GM12864 (cell line): Measurements from ENCODE around the gene MPV17L2.
A peak's percentile ranks its signal among the peaks of the same experiment; 100 is the strongest.

Source experiments
- DNase-seq: peaks from one replicate; pipeline ENCODE4 v3.0.0-alpha.2; 2011; ENCODE audit warnings: low read depth
- H3K4me3 ChIP-seq: 2 replicates; pipeline ENCODE4 v1.5.1; 2011; ENCODE audit warnings: mild to moderate bottlenecking, low read depth, low read length, control low read depth
- TF ChIP-seq, protein P1 (sequence below): IDR thresholded peaks from 2 replicates; pipeline ENCODE4 v1.5.1; 2011; ENCODE audit warnings: low read depth, mild to moderate bottlenecking, moderate library complexity, low read length, control low read depth, inconsistent platforms; ENCODE audit errors: missing control alignments

MPV17L2 gene

DNA sequence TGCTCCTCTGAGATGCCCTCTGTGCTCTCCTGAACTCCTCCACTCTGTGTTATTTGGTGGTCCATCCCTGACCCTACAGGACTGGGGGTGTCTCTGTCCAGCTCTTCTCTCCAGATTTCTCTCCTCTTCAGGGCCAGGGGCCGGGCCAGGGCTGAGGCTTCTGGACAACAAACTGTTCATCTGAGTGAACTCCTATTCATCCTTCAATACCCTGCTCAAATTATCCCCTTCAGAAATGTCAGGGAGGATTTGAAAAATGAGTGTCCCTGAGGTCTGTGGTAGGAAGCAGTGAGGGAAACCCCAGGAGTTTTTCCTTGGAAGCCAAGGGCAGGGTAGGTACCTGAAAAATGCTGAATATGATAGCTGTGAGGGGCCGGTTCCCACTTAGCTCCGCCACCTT, 25.6 kb downstream of the MPV17L2 start:
- TF ChIP-seq, protein P1, sequence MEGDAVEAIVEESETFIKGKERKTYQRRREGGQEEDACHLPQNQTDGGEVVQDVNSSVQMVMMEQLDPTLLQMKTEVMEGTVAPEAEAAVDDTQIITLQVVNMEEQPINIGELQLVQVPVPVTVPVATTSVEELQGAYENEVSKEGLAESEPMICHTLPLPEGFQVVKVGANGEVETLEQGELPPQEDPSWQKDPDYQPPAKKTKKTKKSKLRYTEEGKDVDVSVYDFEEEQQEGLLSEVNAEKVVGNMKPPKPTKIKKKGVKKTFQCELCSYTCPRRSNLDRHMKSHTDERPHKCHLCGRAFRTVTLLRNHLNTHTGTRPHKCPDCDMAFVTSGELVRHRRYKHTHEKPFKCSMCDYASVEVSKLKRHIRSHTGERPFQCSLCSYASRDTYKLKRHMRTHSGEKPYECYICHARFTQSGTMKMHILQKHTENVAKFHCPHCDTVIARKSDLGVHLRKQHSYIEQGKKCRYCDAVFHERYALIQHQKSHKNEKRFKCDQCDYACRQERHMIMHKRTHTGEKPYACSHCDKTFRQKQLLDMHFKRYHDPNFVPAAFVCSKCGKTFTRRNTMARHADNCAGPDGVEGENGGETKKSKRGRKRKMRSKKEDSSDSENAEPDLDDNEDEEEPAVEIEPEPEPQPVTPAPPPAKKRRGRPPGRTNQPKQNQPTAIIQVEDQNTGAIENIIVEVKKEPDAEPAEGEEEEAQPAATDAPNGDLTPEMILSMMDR: no peak
- DNase-seq: no peak
- H3K4me3 ChIP-seq: no peak overlapping the region

DNA sequence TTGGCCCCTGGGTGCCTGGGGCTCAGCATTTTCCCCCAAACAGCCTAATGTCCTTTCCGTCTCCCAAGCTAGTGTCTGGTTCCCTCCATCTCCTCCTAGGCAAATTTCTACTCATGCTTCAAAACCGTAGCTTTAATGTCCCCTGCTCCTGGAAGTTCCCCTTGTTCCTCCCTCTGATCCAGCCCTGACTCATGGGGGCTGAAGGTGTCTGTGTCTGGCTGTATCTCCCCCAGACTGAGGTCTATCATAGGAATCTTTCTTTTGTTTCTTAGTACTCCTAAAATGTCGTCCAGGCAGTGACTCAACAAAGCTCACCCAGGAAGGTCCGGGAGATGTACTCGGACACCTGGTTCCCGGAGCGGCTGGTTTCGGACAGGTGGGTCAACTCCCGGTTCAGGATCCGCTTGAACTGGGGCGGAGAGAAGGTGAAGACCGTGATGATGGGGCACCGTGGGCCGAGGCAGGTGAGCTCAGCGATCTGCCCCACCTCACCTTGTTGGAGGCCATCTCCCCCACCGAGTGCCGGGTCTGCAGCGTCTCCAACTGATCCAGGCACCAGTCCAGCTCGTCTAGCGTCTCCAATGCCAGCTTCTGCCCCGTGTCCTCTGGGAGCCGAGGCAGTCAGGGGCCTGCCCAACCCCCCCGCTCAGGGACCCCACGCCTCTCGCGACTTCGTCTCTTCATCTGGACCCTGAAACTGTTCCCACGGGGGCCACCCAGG, 27.1 kb downstream of the MPV17L2 start:
- H3K4me3 ChIP-seq: no peak overlapping the region
- TF ChIP-seq, protein P1: no peak
- DNase-seq: no peak

DNA sequence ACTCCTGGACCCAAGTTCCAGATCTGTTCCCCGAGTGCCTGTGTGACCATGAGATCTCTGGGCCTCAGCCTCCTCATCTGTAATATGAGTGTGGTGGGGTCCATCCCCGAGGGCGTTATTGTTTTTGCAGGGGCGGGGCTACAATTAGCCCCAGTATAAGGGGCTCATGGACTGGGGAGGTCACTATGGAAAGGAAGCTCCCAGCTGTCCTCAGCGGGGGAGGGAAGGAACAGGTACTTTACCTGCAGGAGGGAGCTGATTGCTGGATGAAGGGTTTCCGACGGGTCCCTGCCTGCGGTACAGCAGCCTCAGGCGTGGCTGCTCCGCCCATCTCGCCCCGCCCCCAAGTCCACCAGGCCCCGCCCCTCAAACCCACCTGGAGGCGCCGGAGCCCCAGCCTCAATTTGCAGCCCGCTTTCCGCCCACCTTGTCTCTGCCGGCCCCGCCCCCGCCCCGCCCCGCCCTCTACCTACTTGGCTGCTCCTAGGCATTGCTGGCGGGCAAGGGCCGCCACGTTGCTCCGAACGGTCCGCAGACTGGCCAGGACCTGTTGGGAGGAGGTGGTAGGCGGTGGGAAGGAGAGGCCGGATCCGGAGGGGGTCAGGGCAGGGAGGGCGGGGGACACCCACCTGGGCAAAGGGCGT, 27.7 kb downstream of the MPV17L2 start:
- TF ChIP-seq, protein P1: no peak
- DNase-seq: no peak
- no peak overlapping the region for H3K4me3 ChIP-seq

DNA sequence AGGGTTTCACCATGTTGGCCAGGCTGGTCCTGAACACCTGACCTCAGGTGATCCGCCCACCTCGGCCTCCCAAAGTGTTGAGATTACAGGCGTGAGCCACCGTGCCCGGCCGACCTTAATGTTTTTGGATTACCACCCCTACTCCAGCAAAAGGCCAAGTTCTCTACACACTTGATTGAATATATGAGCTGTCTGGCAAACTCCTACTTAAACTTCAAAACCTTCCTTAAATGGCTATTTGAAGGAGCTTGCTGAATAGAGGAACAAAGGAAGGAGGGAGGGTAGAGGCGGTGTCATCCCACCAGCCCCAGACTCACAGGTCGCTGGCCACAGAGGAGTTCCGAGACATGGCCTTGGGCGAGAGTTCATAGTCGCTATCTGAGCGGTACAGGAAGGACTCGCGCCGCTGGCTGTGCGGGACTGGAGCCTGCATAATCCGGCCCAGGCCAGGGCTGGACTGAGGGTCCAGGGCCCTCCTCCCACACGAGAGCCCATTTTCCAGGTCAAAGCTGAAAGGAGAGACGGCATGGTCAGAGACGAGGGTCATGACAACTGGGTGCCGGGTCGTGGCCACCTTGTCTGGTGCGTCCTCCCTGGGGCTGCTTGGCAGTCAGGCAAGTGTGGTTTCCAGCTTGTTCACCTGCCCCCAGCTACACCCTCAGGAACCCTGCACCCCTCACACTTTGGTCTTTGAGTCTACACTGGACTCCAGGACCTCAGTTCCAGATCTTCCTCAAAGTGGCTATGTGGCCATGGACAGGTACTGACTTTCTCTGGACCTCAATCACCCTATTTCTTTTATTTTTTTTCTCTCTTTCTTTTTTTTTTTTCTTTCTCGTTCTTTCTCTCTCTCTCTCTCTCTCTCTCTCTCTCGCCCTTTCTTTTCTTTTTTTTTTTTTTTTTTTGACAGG, 29.1 kb downstream of the MPV17L2 start:
- H3K4me3 ChIP-seq: no peak overlapping the region
- DNase-seq: no peak
- TF ChIP-seq, protein P1: no peak

DNA sequence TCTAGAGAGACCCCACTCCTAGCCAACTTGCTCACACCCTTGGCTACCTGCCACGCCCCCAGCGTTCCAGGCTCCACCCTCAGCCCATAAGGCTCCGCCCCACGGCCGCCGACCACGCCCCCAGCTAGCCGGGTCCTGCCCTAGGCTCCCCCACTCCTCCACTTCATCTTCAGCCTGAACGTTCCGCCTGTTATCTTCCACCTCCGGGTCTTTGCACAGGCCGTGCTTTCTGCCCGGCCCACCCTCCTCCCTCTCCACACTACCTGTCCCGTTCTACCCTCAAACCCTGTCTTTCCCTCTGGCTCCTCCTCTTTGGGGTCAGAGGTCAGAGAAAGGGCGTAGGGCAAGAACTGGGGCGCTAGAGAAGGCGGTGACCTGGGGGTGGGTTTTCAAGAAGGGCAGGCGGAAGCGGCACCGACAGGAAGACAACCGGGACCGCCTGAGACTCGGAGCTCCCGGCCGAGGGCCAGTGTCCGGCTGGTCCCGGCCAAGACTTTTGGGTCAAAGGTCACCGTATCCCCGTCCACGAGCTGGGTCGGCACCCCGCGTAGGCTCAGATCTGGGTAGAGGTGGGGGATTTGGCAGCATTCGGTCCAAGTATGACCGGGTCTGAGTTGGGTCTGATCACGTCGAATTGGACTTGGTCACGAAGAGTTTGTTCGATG, 31.0 kb downstream of the MPV17L2 start:
- DNase-seq: no peak
- TF ChIP-seq, protein P1: no peak

DNA sequence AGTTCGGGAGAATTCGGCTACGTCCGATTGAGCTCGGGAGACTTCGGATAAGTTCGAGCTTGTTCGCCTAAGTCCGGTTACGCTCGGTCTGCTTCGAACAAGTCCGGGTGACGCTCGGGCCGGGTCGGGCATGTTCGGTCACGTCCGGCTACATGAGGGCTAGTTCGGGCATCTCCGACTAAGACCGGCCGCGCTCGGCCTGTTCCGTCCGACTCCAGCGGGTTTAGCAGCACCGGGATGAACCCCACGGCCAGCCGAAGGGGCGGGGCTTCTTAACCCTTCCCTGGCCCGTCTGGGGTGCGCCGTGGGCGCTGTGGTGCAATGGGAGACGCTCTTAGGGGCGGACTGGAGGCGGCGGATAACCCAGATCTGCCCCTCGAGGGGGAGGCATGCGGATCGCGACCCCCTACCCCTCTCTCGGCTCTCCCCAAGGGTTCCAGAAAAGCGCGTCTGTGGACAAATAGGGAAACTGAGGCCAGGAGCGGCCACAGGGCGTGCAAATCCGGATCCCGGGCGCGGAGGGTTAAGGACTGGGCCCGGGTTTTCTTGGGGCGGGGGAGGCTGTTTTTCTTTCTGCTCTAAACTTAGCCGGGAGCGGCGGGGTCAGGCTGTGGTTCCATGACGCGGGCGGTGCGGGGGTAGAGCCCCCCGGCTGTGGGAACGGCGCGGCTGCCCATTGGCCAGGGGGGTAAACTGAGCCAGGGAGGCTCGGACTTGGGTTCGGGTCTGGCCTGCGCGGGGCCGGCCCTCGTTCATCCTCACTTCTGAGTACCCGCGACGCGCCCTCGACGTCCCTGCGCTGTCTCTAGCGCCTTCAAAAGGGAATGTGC, 31.7 kb downstream of the MPV17L2 start:
- peak overlapping the region; percentile 47 for H3K4me3 ChIP-seq
- peak; percentile 98 for DNase-seq
- TF ChIP-seq, protein P1: no peak

More for the DNA sequence above, 31.0 kb downstream of the MPV17L2 start:
- H3K4me3 ChIP-seq: peak overlapping the region; percentile 47
